ENCODE data around the gene RBM34.
"Not testable (repeated sequence)": the region's sequence is repeated elsewhere in the genome, so short reads cannot be mapped to it uniquely, and the experiment has no call there.

The RBM34 gene

GRCh38 chr1:235112297-235113182 is 48.5 kb downstream of the RBM34 start:
- no peak for DNase-seq (ENCODE audit: low read depth)

DNA sequence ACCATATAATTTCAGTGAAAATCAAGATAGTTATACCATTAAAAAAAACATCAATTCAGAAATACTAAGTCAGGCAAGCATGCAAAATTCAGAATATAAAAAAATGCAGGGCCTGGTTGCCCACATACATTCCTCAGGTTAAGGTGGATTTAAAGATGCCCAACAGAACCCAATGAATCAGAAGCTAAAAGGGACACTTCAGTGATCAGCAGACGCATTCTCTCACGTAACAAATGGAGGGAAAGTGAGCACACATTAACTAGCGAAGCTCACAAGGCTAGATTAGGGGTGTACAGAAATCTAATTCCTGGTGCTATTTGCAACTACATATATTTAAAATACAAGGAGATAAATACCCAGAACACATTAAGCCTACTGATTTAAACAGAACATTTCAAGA is 49.9 kb downstream of the RBM34 start:
- no peak for DNase-seq (ENCODE audit: low read depth)

GRCh38 chr1:235108876-235109275 is 52.2 kb downstream of the RBM34 start:
- no peak for DNase-seq (ENCODE audit: low read depth)

DNA sequence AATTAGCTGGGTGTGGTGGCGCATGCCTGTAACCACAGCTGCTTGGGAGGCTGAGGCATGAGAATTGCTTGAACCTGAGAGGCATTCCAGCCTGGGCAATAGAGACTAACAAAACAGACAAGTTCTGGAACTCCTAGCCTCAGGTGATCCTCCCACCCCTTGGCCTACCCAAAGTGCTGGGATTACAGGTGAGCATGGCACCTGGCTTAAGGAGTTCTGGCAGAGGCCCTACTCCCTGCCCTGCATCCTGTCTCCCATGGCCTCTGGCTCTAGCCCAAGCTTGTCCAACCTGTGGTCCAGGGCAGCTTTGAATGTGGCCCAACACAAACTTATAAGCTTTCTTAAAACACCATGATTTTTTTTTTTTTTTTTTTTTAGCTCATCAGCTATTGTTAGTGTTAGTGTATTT is 52.9 kb downstream of the RBM34 start:
- DNase-seq (ENCODE audit: low read depth), result no peak

DNA sequence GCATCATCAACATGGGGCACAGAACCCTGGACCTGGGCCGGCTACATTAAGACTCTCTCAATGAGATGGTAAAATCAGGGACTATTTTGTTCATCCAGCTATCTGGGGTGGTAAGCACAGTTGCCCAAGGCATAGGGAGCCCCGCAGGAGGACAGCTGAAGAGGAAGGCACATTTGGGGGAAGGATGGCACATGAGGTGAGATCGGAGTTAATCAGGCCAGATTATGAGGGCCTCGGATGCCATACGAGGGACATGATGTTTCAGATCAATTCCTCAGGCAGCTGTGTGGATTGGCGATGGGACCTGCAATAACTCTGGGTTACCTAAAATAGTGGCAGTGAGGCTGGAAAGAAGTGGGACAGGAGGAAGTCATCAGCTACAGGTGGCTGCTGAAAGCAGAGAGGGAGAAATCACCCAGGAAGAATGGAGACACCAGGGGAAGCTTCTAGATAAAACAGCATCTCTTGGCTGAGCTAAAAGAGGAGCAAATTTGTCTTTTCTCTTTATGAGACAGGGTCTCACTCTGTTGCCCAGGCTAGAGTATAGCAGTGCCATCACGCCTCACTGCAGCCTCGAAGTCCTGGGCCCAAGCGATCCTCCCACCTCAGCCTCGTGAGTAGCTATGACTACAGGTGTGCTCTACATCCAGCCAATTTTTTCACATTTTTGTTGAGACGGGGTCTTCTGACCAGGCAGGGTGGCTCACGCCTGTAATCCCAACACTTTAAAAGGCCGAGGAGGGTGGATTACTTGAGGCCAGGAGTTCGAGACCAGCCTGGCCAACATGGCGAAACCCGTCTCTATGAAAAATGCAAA is 53.5 kb downstream of the RBM34 start:
- no peak for DNase-seq (ENCODE audit: low read depth)

DNA sequence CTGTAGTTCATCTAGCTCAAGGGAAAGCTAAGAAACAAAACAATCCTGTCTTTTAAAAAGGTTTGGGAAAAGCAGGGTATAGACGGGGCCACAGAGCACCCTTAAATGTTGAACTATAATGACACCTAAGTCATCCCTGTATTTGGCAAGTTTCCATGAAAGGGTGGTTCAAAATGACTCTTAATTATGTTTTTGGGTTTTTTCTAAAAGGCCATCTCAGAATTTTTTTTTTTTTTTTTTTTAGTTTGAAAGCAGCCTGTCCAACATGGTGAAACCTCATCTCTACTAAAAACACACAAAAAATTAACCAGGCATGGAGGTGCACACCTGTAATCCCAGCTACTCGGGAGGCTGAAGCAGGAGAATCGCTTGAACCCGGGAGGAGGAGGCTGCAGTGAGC is 54.6 kb downstream of the RBM34 start:
- DNase-seq (ENCODE audit: low read depth), result no peak

DNA sequence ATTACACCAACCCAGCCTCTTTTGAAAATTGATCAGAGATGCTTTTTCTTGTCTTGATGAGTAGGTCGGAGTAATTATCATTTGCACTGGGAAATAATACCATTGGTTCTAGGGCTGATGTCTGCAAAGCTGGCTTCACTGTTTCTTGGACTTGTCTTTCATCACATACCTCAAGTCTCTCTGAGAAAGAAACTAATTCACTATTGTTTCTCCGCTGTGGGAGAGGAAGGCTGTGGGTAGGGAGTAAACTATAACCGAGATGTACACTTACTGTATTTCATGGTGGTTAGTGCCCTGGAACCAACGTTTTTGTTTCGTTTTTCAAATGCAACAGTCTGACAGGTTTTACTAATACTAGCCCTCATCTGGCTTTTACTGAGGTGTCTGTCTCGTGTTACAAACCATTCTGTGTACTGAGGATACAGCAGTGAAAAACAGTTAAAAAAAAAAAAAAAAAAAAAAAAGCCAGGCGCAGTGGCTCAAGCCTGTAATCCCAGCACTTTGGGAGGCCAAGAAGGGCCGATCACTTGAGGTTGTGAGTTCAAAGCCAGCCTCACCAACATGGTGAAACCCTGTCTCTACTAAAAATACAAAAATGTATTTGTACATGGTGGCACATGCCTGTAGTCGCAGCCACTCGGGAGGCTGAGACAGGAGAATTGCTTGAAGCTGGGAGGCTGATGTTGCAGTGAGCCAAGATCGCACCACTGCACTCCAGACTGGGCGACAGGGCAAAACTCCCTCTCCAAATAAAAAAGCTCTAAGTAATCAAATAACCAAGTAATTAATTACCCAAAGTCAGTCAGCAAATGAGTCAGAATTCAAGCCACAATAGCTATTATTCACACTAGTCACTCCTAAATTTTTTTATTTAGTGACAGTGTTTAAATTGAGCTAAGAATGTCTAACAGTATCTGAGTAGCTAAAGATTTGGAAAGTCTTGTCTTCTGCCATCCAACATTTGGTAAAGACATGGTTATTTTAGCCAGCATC is 55.7 kb downstream of the RBM34 start:
- DNase-seq (ENCODE audit: low read depth), result no peak

DNA sequence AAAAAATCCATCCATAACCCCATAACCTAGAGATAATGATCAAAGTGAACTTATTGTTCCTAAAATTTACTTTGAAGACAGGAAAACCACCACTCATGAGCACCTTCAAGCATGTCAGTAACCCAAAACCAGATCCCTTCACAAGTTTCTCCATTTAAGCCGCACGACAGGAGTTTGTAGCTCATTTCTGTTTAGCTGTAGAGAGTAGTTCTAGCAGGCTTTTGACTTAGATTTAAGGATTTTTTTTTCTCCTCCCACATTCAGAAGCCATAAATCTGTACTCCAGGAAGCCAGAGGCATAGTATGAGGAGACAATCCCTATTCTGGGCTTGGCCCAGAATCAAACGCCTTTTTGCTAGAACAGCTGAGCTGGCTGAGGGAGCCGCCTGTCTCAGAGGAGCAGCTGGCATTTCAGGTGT is 58.0 kb downstream of the RBM34 start:
- DNase-seq (ENCODE audit: low read depth), result no peak

GRCh38 chr1:235102259-235102582 is 58.8 kb downstream of the RBM34 start:
- no peak for DNase-seq (ENCODE audit: low read depth)

DNA sequence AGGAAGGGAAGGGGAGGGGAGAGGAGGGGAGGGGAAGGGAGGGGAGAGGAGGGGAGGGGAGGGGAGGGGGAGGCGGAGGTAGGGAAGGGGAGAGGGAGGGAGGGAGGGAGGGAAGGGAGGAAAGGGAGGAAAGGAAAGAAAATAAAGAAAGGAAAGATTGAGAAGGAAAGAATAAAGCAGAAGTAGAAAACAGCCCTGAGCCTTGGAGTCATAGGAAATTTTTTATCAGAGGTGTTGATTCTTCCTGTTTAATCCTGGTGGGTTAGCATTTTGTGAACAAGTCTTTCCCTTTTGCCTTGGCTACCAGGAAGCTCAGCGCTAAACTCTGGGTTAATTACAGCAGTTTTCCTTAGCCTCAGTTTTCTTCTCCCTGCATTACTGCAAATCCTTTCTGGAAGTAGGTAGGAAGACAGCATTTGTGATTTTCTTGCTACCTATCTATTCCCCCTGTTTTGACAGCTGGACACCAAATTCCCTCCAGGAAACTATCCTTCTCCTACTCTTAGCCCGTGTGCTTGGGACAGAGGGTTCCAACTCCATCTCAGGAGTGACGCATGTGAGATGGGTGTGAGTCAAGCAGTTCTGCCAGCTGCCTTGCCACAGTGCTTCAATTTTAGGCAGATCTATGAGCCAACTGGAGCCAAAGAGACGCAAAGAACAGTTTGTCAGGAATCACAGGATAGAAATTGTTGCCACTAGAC is 59.3 kb downstream of the RBM34 start:
- no peak for DNase-seq (ENCODE audit: low read depth)

DNA sequence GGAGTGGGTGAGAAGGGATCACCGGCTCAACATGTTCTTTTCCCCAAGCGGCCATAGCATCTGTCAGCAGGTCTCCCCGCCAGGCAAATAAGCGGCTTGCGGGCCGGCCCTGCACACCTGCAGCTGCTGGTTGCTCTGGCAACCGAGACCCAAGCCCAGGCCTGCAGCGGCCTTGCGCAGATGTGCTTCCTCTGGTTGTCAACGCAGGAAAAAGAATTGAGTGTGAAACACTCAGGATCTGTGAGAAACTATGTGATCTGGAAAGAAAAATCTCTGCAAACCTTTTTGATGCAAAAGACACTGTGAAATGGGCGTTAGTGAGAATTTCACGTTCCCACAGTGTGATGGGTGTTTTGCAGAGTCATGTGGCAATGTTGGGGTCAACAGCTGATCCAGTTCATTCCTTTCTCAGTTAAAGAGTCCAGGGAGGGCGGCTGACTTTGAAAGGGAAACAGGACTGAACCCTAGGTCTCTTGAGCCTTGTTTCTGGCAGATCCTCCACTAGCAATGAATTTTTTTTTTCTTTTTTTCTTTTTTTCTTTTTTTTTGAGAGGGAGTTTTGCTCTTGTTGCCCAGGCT is 60.8 kb downstream of the RBM34 start:
- DNase-seq (ENCODE audit: low read depth), result no peak

- DNase-seq (ENCODE audit: low read depth), result no peak
Measured at GRCh38 chr1:235098991-235099390, 62.1 kb downstream of the RBM34 start.

- DNase-seq (ENCODE audit: low read depth), result no peak
Measured at GRCh38 chr1:235098547-235098946, 62.5 kb downstream of the RBM34 start.

DNA sequence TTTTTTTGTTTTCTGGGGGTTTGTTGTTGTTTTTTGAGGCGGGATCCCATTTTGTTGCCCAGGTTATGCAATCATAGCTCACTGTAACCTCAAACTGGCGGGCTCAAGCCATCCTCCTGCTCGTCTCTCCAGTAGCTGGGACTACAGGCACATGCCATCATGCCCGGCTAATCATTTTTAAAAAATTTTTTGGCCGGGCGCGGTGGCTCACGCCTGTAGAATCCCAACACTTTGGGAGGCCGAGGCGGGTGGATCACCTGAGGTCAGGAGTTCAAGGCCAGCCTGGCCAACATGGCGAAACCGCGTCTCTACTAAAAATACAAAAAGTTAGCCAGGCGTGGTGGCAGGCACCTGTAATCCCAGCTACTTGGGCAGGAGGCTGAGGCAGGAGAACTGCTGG is 63.5 kb downstream of the RBM34 start:
- not testable (repeated sequence) for DNase-seq (ENCODE audit: low read depth)

DNA sequence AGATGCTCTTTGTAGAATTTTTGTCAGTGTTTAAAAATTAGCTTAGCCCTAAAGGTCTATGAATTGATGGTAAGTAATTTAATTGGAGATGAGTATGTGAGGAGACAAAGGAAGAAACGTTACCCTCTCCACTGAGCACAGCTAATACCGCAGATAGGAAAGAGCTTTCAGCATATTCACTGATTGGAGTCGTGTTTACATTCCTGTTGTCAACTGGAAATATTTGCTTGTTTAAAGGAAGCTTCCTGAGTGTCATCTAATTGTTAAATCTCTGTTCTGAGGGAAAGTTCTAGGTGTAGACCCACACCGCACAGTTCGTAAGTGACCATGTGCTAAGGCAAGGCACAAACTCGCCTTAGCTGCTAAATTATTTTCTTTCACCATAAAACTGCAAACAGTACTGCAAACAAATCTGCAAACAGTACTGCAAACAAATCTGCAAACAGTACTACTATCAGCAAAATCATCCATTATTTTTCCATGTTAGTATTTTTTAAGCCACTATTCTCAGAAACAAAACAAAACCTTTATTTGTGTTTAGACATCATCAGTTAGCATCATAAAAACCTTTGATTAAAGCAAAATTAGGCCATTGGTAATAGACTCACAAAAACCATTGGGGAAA is 65.0 kb downstream of the RBM34 start:
- DNase-seq (ENCODE audit: low read depth), result no peak

DNA sequence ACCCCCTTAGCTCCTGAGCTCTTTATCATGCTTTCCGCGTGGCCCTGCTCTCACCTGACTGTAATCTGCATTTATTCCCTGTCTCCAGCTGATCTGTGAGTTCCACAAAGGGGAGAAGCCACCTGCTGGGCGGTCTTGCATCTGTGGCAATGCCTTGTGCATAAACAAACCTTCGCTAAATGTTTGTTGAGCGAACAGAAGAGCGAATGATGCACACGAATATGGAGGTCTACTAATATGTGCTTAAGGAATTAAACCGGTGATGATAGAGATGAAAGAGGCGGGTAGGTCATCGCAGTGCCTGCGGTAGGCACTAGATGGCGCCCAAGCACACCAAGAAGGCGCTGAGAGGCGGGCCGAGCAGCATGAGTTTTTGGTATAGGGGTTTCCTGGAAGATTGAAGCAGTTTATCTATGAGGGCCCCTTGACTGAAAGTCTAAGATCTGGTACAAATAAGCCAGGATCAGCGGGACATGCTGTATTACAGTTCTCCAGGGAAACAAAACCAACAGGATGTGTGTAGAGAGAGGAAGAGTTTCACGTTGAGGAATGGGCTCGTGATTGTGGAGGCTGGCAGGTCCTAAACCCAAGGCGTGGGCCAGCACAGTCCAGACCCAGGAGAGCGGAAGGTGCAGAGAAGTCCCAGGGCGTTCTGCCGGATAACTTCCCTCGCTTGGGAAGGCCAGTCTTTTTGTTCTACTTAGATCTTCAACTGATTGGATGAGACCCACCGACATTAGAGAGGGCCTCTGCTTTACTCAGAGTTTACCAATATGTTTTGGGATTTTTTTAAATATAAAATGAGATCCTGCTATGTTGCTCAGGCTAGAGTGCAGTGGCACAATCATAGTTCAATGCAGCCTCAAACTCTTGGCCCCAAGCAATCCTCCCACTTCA is 67.1 kb downstream of the RBM34 start:
- peak; percentile 81 for DNase-seq (ENCODE audit: low read depth)

GRCh38 chr1:235093013-235093695 is 67.9 kb downstream of the RBM34 start:
- no peak for DNase-seq (ENCODE audit: low read depth)

DNA sequence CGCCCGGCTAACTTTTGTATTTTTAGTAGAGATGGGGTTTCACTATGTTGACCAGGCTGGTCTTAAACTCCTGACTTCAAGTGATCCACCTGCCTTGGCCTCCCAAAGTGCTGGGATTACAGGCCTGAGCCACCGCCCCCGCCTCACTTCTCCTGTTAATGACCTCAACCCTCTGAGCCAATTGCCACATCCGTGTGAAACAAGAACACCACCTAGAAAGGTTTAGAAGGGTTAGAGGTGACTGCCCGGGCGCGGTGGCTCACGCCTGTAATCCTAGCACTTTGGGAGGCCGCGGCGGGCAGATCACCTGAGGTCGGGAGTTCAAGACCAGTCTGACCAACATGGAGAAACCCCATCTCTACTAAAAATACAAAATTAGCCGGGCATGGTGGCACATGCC is 68.6 kb downstream of the RBM34 start:
- DNase-seq (ENCODE audit: low read depth), result not testable (repeated sequence)

GRCh38 chr1:235092045-235092406 is 69.0 kb downstream of the RBM34 start:
- DNase-seq (ENCODE audit: low read depth), result not testable (repeated sequence)
